Psoas muscle (tissue), 8 donors: ENCODE results near the gene UACA. TPM values are rescaled to one million over a fixed set of nuclear protein-coding genes. Genes with fewer than 3 reads are reported as not detected.

ENCODE experiments used
- ATAC-seq, 4 donors: fragments of 200-7000 bp; cut with Tn5 transposase; one replicate each; pipeline ENCODE4 v1.9.1; 2020; ENCODE audit warnings: moderate library complexity in 3 of 4, mild to moderate bottlenecking in 2 of 4
- DNase-seq, 2 donors: peaks; one replicate each; pipeline ENCODE4 v3.0.0-alpha.2; 2020
- H3K27ac ChIP-seq: fragments of 200-600 bp; one replicate; pipeline ENCODE4 v1.8.0; 2022
- H3K27me3 ChIP-seq, 3 donors: fragments of 200-600 bp in 1 of 3; one replicate each; pipeline versions ENCODE4 v1.6.1 to v1.8.0; 2013 to 2022; ENCODE audit warnings: low read length in 2 of 3, mild to moderate bottlenecking in 2 of 3, moderate library complexity in 1 of 3; ENCODE audit not compliant: insufficient read depth in 3 of 3
- H3K36me3 ChIP-seq, 2 donors: fragments of 200-600 bp in 1 of 2; one replicate each; pipeline versions ENCODE4 v1.6.1 to v1.8.0; 2013 to 2022; ENCODE audit warnings: low read depth in 1 of 2, mild to moderate bottlenecking in 1 of 2, moderate library complexity in 1 of 2; ENCODE audit not compliant: insufficient read depth in 1 of 2
- H3K4me1 ChIP-seq: fragments of 200-600 bp; one replicate; pipeline ENCODE4 v1.8.0; 2022
- H3K4me3 ChIP-seq: fragments of 200-600 bp; one replicate; pipeline ENCODE4 v1.8.0; 2022; ENCODE audit warnings: mild to moderate bottlenecking
- H3K9me3 ChIP-seq: fragments of 200-600 bp; one replicate; pipeline ENCODE4 v1.8.0; 2022
- CTCF ChIP-seq: fragments of 200-600 bp; IDR thresholded peaks from one replicate; pipeline ENCODE4 v1.8.0; 2022; ENCODE audit warnings: antibody characterized with exemption
- WGBS, 3 donors: extraction: QIAGEN DNeasy Blood & Tissue Kit; methylation state at CpG; one replicate each; pipeline versions ENCODE4 v1.1.6 to v1.1.7; 2013; 5-methylcytosine and 5-hydroxymethylcytosine counted together
- intact Hi-C, 2 donors: fragments of 100-400 bp; cut with DNase I; formaldehyde crosslinking; loops; one replicate each; pipeline versions ENCODE4 v1.11.0 to v1.14.2; 2022
- polyA plus RNA-seq, 3 donors: library from polyadenylated mRNA; stranded (reverse); fragments of 200-250 nt; gene quantifications; one replicate each; pipeline ENCODE4 v1.2.3, GENCODE V29; 2013
- total RNA-seq, 4 donors: library from RNA; stranded (reverse); fragmentation: NEBNext Ultra II Directional in 2 of 4; extraction: Animal tissue kit (Norgen Biotek cat#: 25700) in 2 of 4; gene quantifications; one replicate each; pipeline versions ENCODE4 v1.2.1 to v1.2.4, GENCODE V29; 2021 to 2023
- donor health status: healthy with polysubstance abuse.
- donor health status: DM: no; HTN: no; CAD: no; lungs with moderate emphysema.
- donor health status: Bipolar disorder and iron deficiency.
- donor health status: healthy.
- donor health status: DM: yes; HTN: yes; CAD: no.
- donor health status: DM: no; HTN: no; CAD: no.
- donor health status: DM: no; HTN: no; CAD: no.
- donor health status: DM: yes; HTN: yes; CAD: no.

The UACA gene
- total and polyA plus RNA-seq, 7 donors = 17.0 to 426 (median 138) TPM

DNA sequence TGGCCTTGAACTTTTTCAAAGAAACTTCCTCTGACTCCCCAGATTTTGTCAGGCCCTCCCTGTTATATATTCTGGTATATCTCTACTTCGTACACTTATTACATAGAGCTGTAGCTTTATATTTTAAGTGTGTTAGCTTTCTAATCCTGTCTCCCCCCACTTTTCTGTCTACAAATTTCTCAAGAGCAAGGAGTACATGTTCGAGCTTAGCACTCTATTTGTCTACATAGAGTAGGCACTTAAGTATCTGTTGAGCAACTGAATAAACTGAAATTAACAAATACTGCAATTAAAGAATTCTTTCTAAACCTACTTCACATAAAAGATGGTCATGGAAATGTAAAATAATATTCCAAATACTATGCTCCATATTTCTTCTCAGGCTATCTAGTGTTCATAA, 39.4 kb downstream of the UACA start:
- intact Hi-C loops = loop anchor here in 1 of 2 donors (10.0 kb wide), 1 partner anchor 49 kb away; no protein-coding TSS in a partner anchor
- DNase-seq (no peak), ATAC-seq (peak in 1 of 4 donors; percentile 6)
- Histone ChIP-seq H3K27ac (peak overlapping the region; percentile 82), H3K9me3 (no peaks in the 10 kb centered on the region), H3K4me3 (no peak overlapping the region), H3K36me3 (peaks cover 0 to 6% of the 10 kb centered on the region in 2 donors), H3K4me1 (peaks cover 54% of the 10 kb centered on the region), H3K27me3 (no peaks in the 10 kb centered on the region)
- 86 to 94% (median 87%) methylated on average over 2 of the region's 2 CpGs for WGBS, 3 donors
- TF ChIP-seq CTCF = no peak

DNA sequence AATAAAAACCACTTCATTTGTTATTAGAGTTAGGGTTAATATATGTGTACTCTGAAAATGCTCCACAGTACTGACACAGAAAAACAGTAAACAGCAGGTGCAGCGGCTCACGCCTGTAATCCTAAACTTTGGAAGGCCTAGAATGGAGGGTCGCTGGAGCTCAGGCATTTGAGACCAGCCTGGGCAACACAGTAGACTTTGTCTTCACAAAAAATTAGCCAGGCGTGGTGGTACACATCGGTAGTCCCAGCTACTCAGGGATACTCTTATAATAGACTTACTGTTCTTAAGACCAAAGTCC, 40.3 kb downstream of the UACA start:
- H3K4me3 ChIP-seq = peak overlapping the region; percentile 38
- peak in 3 of 4 donors; percentile 19 to 57 (median 41) for ATAC-seq
- peaks cover 54% of the 10 kb centered on the region for H3K4me1 ChIP-seq
- H3K9me3 ChIP-seq = no peaks in the 10 kb centered on the region
- peaks cover 0 to 6% of the 10 kb centered on the region in 2 donors for H3K36me3 ChIP-seq
- intact Hi-C loops = loop anchor here in 1 of 2 donors (10.0 kb wide), 1 partner anchor 48 kb away; no protein-coding TSS in a partner anchor
- H3K27me3 ChIP-seq = no peaks in the 10 kb centered on the region
- H3K27ac ChIP-seq = peak overlapping the region; percentile 82
- WGBS, 3 donors = 32 to 59% (median 34%) methylated on average over 5 of the region's 5 CpGs
- DNase-seq = no peak
- no peak for TF ChIP-seq CTCF

DNA sequence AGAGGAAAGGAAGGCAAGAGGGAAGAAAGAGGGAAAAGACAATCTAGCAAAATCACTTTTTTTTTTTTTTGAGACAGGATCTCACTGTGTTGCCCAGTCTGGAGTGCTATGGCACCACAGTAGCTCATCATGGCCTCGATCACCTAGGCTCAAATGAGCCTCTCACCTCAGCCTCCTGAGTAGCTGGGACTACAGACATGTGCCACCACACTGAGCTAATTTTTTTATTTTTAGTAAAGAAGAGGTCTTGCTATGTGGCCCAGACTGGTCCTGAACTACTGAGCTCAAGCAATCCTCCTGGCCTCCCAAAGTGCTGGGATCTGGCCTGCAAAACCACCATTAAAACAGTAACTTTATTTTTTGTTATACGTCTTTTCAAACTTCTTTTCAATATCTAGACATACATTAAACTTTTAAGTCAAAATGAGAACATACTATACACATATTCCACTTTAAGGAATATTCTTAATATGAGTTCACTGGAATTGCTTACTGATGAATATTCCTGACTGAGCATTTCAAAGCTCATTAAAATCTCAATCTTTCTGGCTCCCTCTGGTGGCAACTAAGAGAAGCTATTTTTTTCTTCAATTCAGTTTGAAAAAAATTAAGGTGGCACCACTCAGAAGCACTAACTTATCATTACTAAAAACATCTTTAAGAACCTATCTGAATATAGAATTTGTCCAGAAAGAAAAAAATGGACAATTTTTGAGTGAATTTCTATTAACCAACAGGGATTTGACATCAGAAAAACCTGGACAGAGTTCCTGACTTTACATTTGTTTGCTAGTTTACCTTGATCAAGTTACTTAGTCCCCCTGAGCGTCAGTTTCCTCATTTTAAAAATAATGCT, 40.9 kb downstream of the UACA start:
- no peaks in the 10 kb centered on the region for H3K27me3 ChIP-seq
- 68 to 73% (median 72%) methylated on average over 3 of the region's 3 CpGs for WGBS, 3 donors
- H3K9me3 ChIP-seq = no peaks in the 10 kb centered on the region
- DNase-seq (no peak), ATAC-seq (peak; percentile 32 to 63 (median 52))
- intact Hi-C loops = loop anchor here in 1 of 2 donors (10.0 kb wide), 1 partner anchor 48 kb away; no protein-coding TSS in a partner anchor
- H3K4me3 ChIP-seq = peak overlapping the region; percentile 38
- H3K27ac ChIP-seq = peak overlapping the region; percentile 82
- peaks cover 57% of the 10 kb centered on the region for H3K4me1 ChIP-seq
- TF ChIP-seq CTCF = peak; percentile 79
- H3K36me3 ChIP-seq = peaks cover 0 to 6% of the 10 kb centered on the region in 2 donors

- DNase-seq (no peak), ATAC-seq (no peak)
- no peak for TF ChIP-seq CTCF
- WGBS, 3 donors = 57 to 81% (median 67%) methylated on average over 3 of the region's 3 CpGs
- Histone ChIP-seq H3K36me3 (peaks cover 0 to 6% of the 10 kb centered on the region in 2 donors), H3K27me3 (no peaks in the 10 kb centered on the region), H3K27ac (peak overlapping the region; percentile 60), H3K9me3 (no peaks in the 10 kb centered on the region), H3K4me3 (no peak overlapping the region), H3K4me1 (peaks cover 57% of the 10 kb centered on the region)
- intact Hi-C loops = loop anchor here in 1 of 2 donors (10.0 kb wide), 1 partner anchor 46 kb away; no protein-coding TSS in a partner anchor
These were observed 42.9 kb downstream of the UACA start for GRCh38 chr15:70720228-70721016.
